ENCODE data around the gene SCFD2. TPM values are rescaled to one million over a fixed set of nuclear protein-coding genes. Genes with fewer than 3 reads are reported as not detected.
A peak's percentile ranks its signal among the peaks of the same experiment; 100 is the strongest.

Gene SCFD2
- polyA plus RNA-seq, 1 of the 3 experiments (the other 2 are of a cell fraction) = 14.1 TPM

GRCh38 chr4:53009824-53010223, 356.0 kb downstream of the SCFD2 start:
- TF ChIP-seq RFX5 (IDR thresholded peaks at IDR 0.05; ENCODE audit: low read length) (no peak), SIN3A (IDR thresholded peaks at IDR 0.05; ENCODE audit: borderline replicate concordance, low read depth, low read length) (no peak), REST (IDR thresholded peaks at IDR 0.05; ENCODE audit: low read depth, low read length) (no peak), IRF3 (IDR thresholded peaks at IDR 0.05; ENCODE audit: low read depth, low read length) (no peak), TEAD4 (IDR thresholded peaks at IDR 0.05; ENCODE audit: borderline replicate concordance, insufficient read depth) (no peak), GATA2 (CRISPR knock-in tag; IDR thresholded peaks at IDR 0.05) (no peak), MAX (IDR thresholded peaks at IDR 0.05; ENCODE audit: low read depth) (no peak), CTCF (IDR thresholded peaks at IDR 0.05) (no peak), RAD21 (IDR thresholded peaks at IDR 0.05; ENCODE audit: low read length) (no peak), CHD2 (IDR thresholded peaks at IDR 0.05; ENCODE audit: low read length, partially characterized antibody) (no peak), PBX3 (IDR thresholded peaks at IDR 0.05) (no peak), MEF2A (IDR thresholded peaks at IDR 0.05; ENCODE audit: borderline replicate concordance, low read depth) (no peak), NRF1 (IDR thresholded peaks at IDR 0.05; ENCODE audit: low read depth, low read length) (no peak), USF2 (IDR thresholded peaks at IDR 0.05; ENCODE audit: borderline replicate concordance, low read depth, low read length) (no peak), YY1 (IDR thresholded peaks at IDR 0.05; ENCODE audit: low read depth) (no peak), NFIC (IDR thresholded peaks at IDR 0.05; ENCODE audit: borderline replicate concordance) (no peak), RCOR1 (IDR thresholded peaks at IDR 0.05; ENCODE audit: low read length) (no peak)
- WGBS (ENCODE audit: low lambda C conversion rate) = 85% methylated on average over 3 of the region's 3 CpGs
- POLR2A ChIA-PET = interaction anchor here (1.2 kb wide), 1 partner anchor 14 kb away, joined by 4 read pairs; no protein-coding TSS in a partner anchor
- no peaks in the 10 kb centered on the region for H3K79me2 ChIP-seq (ENCODE audit: insufficient read depth)
- peak overlapping the region in 1 of 2 experiments; percentile 100; a peak in 2 of 4 replicates for H3K27ac ChIP-seq (ENCODE audit: low read depth in 2 of 2, low read length in 1 of 2)
- H3K36me3 ChIP-seq (replicated peaks in 1 of 2; ENCODE audit: control insufficient read depth in 1 of 2, insufficient read depth in 2 of 2, low read length in 1 of 2) = no peaks in the 10 kb centered on the region
- CTCF ChIA-PET = interaction anchor here (1.1 to 2.8 kb wide), 4 partner anchors 12 to 1223 kb away, joined by 4 to 21 read pairs (median 6); no protein-coding TSS in a partner anchor
- no peaks in the 10 kb centered on the region for H3K9me2 ChIP-seq
- H2AFZ ChIP-seq (ENCODE audit: low read depth) = no peak overlapping the region
- H3K4me1 ChIP-seq (ENCODE audit: control insufficient read depth in 1 of 2, insufficient read depth in 2 of 2, low read depth in 1 of 2, low read length in 1 of 2) = peaks cover 34 to 44% of the 10 kb centered on the region in 2 experiments
- H3K4me3 ChIP-seq (ENCODE audit: low read depth in 2 of 2, low read length in 1 of 2) = no peak overlapping the region
- H3F3A ChIP-seq (replicated peaks; ENCODE audit: insufficient read depth) = peaks cover 4% of the 10 kb centered on the region
- no peak overlapping the region for H3K9ac ChIP-seq
- no peaks in the 10 kb centered on the region for H3K9me3 ChIP-seq
- DNase-seq = no peak
- H4K20me1 ChIP-seq (ENCODE audit: insufficient read depth) = no peaks in the 10 kb centered on the region
- H3K27me3 ChIP-seq (ENCODE audit: insufficient read depth) = no peaks in the 10 kb centered on the region
- H3K4me2 ChIP-seq = no peak overlapping the region
